BE2C (cell line): ENCODE measurements around the gene PPP4R1.

ENCODE experiments used
- DNase-seq: peaks from one replicate; pipeline ENCODE4 v3.0.0-alpha.2; 2020
- H3K27me3 ChIP-seq: fragments of 250-450 bp; sonication (Bioruptor Pico); 2 replicates; pipeline ENCODE4 v1.5.1; 2020; ENCODE audit warnings: mild to moderate bottlenecking
- H3K36me3 ChIP-seq: fragments of 250-450 bp; sonication (Bioruptor Pico); 2 replicates; pipeline ENCODE4 v1.5.1; 2020; ENCODE audit warnings: mild to moderate bottlenecking
- H3K4me1 ChIP-seq: fragments of 250-450 bp; sonication (Bioruptor Pico); 2 replicates; pipeline ENCODE4 v1.5.1; 2020
- H3K4me3 ChIP-seq: 2 replicates; pipeline ENCODE4 v1.5.1; 2011; ENCODE audit warnings: low read depth, low read length
- H3K9me3 ChIP-seq: fragments of 250-450 bp; sonication (Bioruptor Pico); 2 replicates; pipeline ENCODE4 v1.5.1; 2020
- CTCF ChIP-seq: IDR thresholded peaks from 2 replicates; pipeline ENCODE4 v1.5.1; 2012; ENCODE audit warnings: mild to moderate bottlenecking, low read depth, low read length

Gene PPP4R1

GRCh38 chr18:9535430-9535991 is 78.8 kb downstream of the PPP4R1 start:
- no peak for TF ChIP-seq CTCF
- Histone ChIP-seq H3K36me3 (no peaks in the 10 kb centered on the region), H3K27me3 (no peaks in the 10 kb centered on the region), H3K9me3 (no peaks in the 10 kb centered on the region), H3K4me1 (no peaks in the 10 kb centered on the region), H3K4me3 (no peak overlapping the region)
- DNase-seq = no peak

- no peaks in the 10 kb centered on the region for H3K27me3 ChIP-seq
- TF ChIP-seq CTCF = no peak
- H3K9me3 ChIP-seq = no peaks in the 10 kb centered on the region
- no peak for DNase-seq
- H3K4me1 ChIP-seq = no peaks in the 10 kb centered on the region
- H3K4me3 ChIP-seq = no peak overlapping the region
- H3K36me3 ChIP-seq = no peaks in the 10 kb centered on the region
These were observed 79.5 kb downstream of the PPP4R1 start for GRCh38 chr18:9534844-9535243.

- Histone ChIP-seq H3K27me3 (no peaks in the 10 kb centered on the region), H3K9me3 (no peaks in the 10 kb centered on the region), H3K4me3 (no peak overlapping the region), H3K36me3 (no peaks in the 10 kb centered on the region), H3K4me1 (no peaks in the 10 kb centered on the region)
- DNase-seq = no peak
- TF ChIP-seq CTCF = no peak
These were observed 82.5 kb downstream of the PPP4R1 start for GRCh38 chr18:9531791-9532410.

- no peaks in the 10 kb centered on the region for H3K4me1 ChIP-seq
- no peaks in the 10 kb centered on the region for H3K27me3 ChIP-seq
- no peak for DNase-seq
- no peak overlapping the region for H3K4me3 ChIP-seq
- no peak for TF ChIP-seq CTCF
- no peaks in the 10 kb centered on the region for H3K36me3 ChIP-seq
- H3K9me3 ChIP-seq = no peaks in the 10 kb centered on the region
These were observed 83.9 kb downstream of the PPP4R1 start for GRCh38 chr18:9530226-9531009.

- no peak for TF ChIP-seq CTCF
- no peak overlapping the region for H3K4me3 ChIP-seq
- H3K9me3 ChIP-seq = no peaks in the 10 kb centered on the region
- no peaks in the 10 kb centered on the region for H3K36me3 ChIP-seq
- H3K27me3 ChIP-seq = no peaks in the 10 kb centered on the region
- H3K4me1 ChIP-seq = no peaks in the 10 kb centered on the region
- no peak for DNase-seq
These were observed 87.9 kb downstream of the PPP4R1 start for GRCh38 chr18:9526458-9526857.

- Histone ChIP-seq H3K9me3 (no peaks in the 10 kb centered on the region), H3K36me3 (no peaks in the 10 kb centered on the region), H3K4me1 (no peaks in the 10 kb centered on the region), H3K27me3 (no peaks in the 10 kb centered on the region), H3K4me3 (no peak overlapping the region)
- no peak for TF ChIP-seq CTCF
- DNase-seq = no peak
These were observed 91.4 kb downstream of the PPP4R1 start for GRCh38 chr18:9522952-9523351.
